H4 (cell line): ENCODE measurements around the gene TRAM2. TPM values are rescaled to one million over a fixed set of nuclear protein-coding genes. Genes with fewer than 3 reads are reported as not detected.
"Not testable (repeated sequence)": the region's sequence is repeated elsewhere in the genome, so short reads cannot be mapped to it uniquely, and the experiment has no call there.

Source experiments
- DNase-seq: peaks from one replicate; pipeline ENCODE4 v3.0.0-alpha.2; 2015; ENCODE audit warnings: low spot score
- total RNA-seq: library from RNA; depleted of rRNA; stranded (reverse); fragments of >200 nt; shearing (Covaris generic); gene quantifications from 2 replicates; pipeline ENCODE4 v1.2.3, GENCODE V29; 2014; rRNA removed

The TRAM2 gene
- total RNA-seq, 1 experiment from 2014 or later = 29.7 TPM

GRCh38 chr6:52491203-52492069 is 85.4 kb downstream of the TRAM2 start:
- DNase-seq = no peak

- DNase-seq = no peak
These were observed 87.0 kb downstream of the TRAM2 start for GRCh38 chr6:52489881-52490280.

- DNase-seq = no peak
These were observed 93.2 kb downstream of the TRAM2 start for GRCh38 chr6:52483671-52484003.

GRCh38 chr6:52482903-52483670 is 93.8 kb downstream of the TRAM2 start:
- peak; percentile 74 for DNase-seq

- no peak for DNase-seq
These were observed 101.6 kb downstream of the TRAM2 start for GRCh38 chr6:52475307-52475706.

- DNase-seq = no peak
These were observed 102.7 kb downstream of the TRAM2 start for GRCh38 chr6:52474173-52474572.

GRCh38 chr6:52461194-52461593 is 115.7 kb downstream of the TRAM2 start:
- not testable (repeated sequence) for DNase-seq

GRCh38 chr6:52457096-52457495 is 119.8 kb downstream of the TRAM2 start:
- DNase-seq = no peak

GRCh38 chr6:52454556-52454955 is 122.3 kb downstream of the TRAM2 start:
- DNase-seq = peak; percentile 57

Other genes starting within 250 kb of the TRAM2 start
- 3.8 and 4.5 TPM in 2 replicates for gene PAQR8, start 214.9 kb downstream of the TRAM2 start, total RNA-seq
- 24.7 and 35.9 TPM in 2 replicates for gene EFHC1, start 156.7 kb downstream of the TRAM2 start, total RNA-seq
- 141 and 148 TPM in 2 replicates for gene TMEM14A, start 94.1 kb upstream of the TRAM2 start, total RNA-seq
- gene GSTA2, start 186.4 kb upstream of the TRAM2 start, total RNA-seq = 0.37 TPM in 1 of 2 replicates, not detected in the other
- gene GSTA1, start 226.8 kb upstream of the TRAM2 start, total RNA-seq = not detected in 2 replicates